ENCODE data around the gene KIF23. TPM values are rescaled to one million over a fixed set of nuclear protein-coding genes. Genes with fewer than 3 reads are reported as not detected.

KIF23 gene
- total RNA-seq, 1 donor from 2014 or later = 2.7 TPM

GRCh38 chr15:69451951-69452691 lies 38.0 kb downstream of the KIF23 start:
- Histone ChIP-seq H3K9me3 (no peaks in the 10 kb centered on the region), H3K4me3 (peak overlapping the region; percentile 95), H3K4me1 (peaks cover 23% of the 10 kb centered on the region), H3K27me3 (no peaks in the 10 kb centered on the region), H3K36me3 (peaks cover 30% of the 10 kb centered on the region), H3K27ac (peak overlapping the region; percentile 93)
- ATAC-seq (peak; percentile 48), DNase-seq (no peak)
- intact Hi-C loops (cut with DNase I) = no loop called here
- TF ChIP-seq, protein P1, sequence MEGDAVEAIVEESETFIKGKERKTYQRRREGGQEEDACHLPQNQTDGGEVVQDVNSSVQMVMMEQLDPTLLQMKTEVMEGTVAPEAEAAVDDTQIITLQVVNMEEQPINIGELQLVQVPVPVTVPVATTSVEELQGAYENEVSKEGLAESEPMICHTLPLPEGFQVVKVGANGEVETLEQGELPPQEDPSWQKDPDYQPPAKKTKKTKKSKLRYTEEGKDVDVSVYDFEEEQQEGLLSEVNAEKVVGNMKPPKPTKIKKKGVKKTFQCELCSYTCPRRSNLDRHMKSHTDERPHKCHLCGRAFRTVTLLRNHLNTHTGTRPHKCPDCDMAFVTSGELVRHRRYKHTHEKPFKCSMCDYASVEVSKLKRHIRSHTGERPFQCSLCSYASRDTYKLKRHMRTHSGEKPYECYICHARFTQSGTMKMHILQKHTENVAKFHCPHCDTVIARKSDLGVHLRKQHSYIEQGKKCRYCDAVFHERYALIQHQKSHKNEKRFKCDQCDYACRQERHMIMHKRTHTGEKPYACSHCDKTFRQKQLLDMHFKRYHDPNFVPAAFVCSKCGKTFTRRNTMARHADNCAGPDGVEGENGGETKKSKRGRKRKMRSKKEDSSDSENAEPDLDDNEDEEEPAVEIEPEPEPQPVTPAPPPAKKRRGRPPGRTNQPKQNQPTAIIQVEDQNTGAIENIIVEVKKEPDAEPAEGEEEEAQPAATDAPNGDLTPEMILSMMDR (IDR thresholded peaks at IDR 0.05) = no peak

DNA sequence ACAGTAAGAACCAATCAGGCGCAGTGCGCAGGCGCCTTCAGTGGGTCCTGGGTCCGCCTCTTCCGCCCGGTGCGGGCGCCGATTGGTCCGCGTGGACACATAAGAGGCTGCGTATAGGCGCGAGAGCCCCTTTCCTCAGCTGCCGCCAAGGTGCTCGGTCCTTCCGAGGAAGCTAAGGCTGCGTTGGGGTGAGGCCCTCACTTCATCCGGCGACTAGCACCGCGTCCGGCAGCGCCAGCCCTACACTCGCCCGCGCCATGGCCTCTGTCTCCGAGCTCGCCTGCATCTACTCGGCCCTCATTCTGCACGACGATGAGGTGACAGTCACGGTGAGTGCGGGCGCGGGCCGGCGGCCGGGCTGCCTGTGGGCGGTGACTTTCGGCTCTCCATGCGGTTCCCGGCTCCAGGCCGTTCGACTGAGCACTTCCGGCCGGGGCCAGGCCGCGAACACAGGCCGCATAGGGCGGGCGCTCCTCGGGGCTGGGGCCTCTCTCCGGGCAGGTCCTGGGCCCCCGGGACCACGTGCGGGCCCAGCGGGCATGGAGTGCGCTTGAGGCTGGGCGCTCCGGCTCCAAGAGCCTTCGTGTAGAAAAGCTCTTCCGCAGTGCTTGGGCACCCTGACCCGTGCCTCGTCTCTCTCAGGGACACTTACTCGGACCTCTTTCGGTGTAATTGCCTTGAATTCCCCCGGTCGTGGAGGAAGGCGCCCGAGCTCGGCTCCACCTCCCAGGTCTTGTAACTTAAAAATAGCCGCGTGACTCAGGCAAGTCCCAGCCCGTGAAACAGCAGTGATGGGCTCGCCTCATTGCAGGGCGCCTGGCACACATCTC lies 38.8 kb downstream of the KIF23 start, which contains the start of gene RPLP1:
Gene RPLP1, plus strand, starts transcription at position 127 of the 830 bp plus-strand sequence. Its CDS starts 131 bp downstream, at position 258.
- peaks cover 23% of the 10 kb centered on the region for H3K4me1 ChIP-seq
- H3K36me3 ChIP-seq = peaks cover 35% of the 10 kb centered on the region
- intact Hi-C loops (cut with DNase I) = no loop called here
- ATAC-seq (peak; percentile 97), DNase-seq (peak; percentile 98)
- H3K9me3 ChIP-seq = no peaks in the 10 kb centered on the region
- H3K4me3 ChIP-seq = peak within 1 kb of the TSS; percentile 95
- H3K27me3 ChIP-seq = no peaks in the 10 kb centered on the region
- peak within 1 kb of the TSS; percentile 93 for H3K27ac ChIP-seq
- TF ChIP-seq, protein P1 (IDR thresholded peaks at IDR 0.05) = no peak

GRCh38 chr15:69454953-69455352 lies 40.8 kb downstream of the KIF23 start:
- intact Hi-C loops (cut with DNase I) = no loop called here
- H3K36me3 ChIP-seq = peaks cover 35% of the 10 kb centered on the region
- TF ChIP-seq, protein P1 (IDR thresholded peaks at IDR 0.05) = no peak
- H3K27me3 ChIP-seq = no peaks in the 10 kb centered on the region
- DNase-seq (no peak), ATAC-seq (no peak)
- H3K4me1 ChIP-seq = peaks cover 23% of the 10 kb centered on the region
- peak overlapping the region; percentile 95 for H3K4me3 ChIP-seq
- H3K27ac ChIP-seq = no peak overlapping the region
- H3K9me3 ChIP-seq = no peaks in the 10 kb centered on the region

DNA sequence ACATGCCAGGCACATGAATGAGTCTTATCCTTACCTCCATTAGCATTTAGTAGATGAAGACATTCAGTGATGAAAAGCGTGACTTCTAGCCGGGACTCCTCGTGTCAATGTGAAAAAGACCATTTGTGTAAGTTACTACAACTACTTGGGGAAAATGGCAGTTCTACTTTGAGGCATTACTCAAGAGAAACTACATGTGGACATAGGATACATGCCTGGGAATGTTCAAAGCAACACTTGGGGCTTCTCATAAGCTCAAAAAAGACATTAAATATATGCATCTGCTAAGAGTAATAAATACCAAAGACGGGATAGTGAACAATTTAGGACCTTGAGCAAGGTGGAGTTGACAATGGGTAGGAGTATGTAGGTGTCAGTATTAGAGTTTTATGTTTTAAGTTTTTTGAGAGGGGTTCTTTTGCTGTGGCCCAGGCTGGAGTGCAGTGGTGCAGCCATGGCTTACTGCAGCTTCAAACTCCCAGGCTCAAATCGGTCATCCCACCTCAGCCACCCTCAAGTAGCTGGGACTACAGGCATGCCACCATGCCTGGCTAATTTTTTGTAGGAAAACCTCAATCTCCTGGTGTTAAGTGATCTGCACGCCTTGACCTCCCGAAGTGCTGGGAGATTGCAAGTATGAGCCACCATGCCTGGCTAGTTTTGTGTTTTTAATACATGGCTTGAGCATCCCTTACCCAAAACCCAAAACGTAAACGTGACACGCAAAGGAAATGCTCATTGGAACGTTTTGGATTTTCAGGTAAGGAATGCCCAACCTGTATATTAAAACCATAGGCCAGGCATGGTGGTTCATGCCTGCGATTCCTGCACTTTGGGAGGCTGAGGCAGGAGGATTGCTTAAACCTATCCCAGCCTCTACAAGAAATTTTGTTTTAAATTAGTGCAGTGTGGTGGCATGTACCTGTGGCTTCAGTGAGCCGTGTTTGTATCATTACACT lies 42.3 kb downstream of the KIF23 start:
- no peaks in the 10 kb centered on the region for H3K27me3 ChIP-seq
- peaks cover 24% of the 10 kb centered on the region for H3K4me1 ChIP-seq
- no peak for DNase-seq
- peaks cover 35% of the 10 kb centered on the region for H3K36me3 ChIP-seq
- intact Hi-C loops (cut with DNase I) = no loop called here
- ATAC-seq = no peak
- no peak overlapping the region for H3K27ac ChIP-seq
- H3K9me3 ChIP-seq = no peaks in the 10 kb centered on the region
- TF ChIP-seq, protein P1 (IDR thresholded peaks at IDR 0.05) = no peak
- H3K4me3 ChIP-seq = no peak overlapping the region
